HG03139 (cell line): Measurements from ENCODE around the gene PLEKHA6.
"Not testable (repeated sequence)": the region's sequence is repeated elsewhere in the genome, so short reads cannot be mapped to it uniquely, and the experiment has no call there.

ENCODE experiments used
- ATAC-seq: cut with Tn5 transposase; IDR thresholded peaks from one replicate; pipeline ENCODE4 v1.9.1; 2021; ENCODE audit not compliant: unreplicated experiment

PLEKHA6 gene

GRCh38 chr1:204317170-204317569, 42.6 kb downstream of the PLEKHA6 start:
- ATAC-seq, result no peak

- no peak for ATAC-seq
Measured at GRCh38 chr1:204316164-204316563, 43.6 kb downstream of the PLEKHA6 start.

- no peak for ATAC-seq
Measured at GRCh38 chr1:204314893-204315658, 44.7 kb downstream of the PLEKHA6 start.

GRCh38 chr1:204314171-204314892, 45.4 kb downstream of the PLEKHA6 start:
- ATAC-seq, result no peak

- no peak for ATAC-seq
Measured at GRCh38 chr1:204313675-204314074, 46.1 kb downstream of the PLEKHA6 start.

GRCh38 chr1:204310970-204311369, 48.8 kb downstream of the PLEKHA6 start:
- not testable (repeated sequence) for ATAC-seq

GRCh38 chr1:204308023-204308628, 51.6 kb downstream of the PLEKHA6 start:
- no peak for ATAC-seq

GRCh38 chr1:204307334-204307883, 52.3 kb downstream of the PLEKHA6 start:
- no peak for ATAC-seq

- ATAC-seq, result no peak
Measured at GRCh38 chr1:204306076-204306475, 53.7 kb downstream of the PLEKHA6 start.

- ATAC-seq, result no peak
Measured at GRCh38 chr1:204304067-204304466, 55.7 kb downstream of the PLEKHA6 start.

- no peak for ATAC-seq
Measured at GRCh38 chr1:204302769-204303168, 57.0 kb downstream of the PLEKHA6 start.

GRCh38 chr1:204301171-204301957, 58.4 kb downstream of the PLEKHA6 start:
- no peak for ATAC-seq

GRCh38 chr1:204299814-204300365, 59.8 kb downstream of the PLEKHA6 start:
- no peak for ATAC-seq

GRCh38 chr1:204296431-204296988, 63.2 kb downstream of the PLEKHA6 start:
- ATAC-seq, result no peak

- no peak for ATAC-seq
Measured at GRCh38 chr1:204295671-204296070, 64.1 kb downstream of the PLEKHA6 start.

- ATAC-seq, result no peak
Measured at GRCh38 chr1:204294357-204294756, 65.4 kb downstream of the PLEKHA6 start.

- no peak for ATAC-seq
Measured at GRCh38 chr1:204293605-204294337, 66.0 kb downstream of the PLEKHA6 start.

GRCh38 chr1:204292740-204293139, 67.0 kb downstream of the PLEKHA6 start:
- ATAC-seq, result no peak

GRCh38 chr1:204289280-204289679, 70.4 kb downstream of the PLEKHA6 start:
- no peak for ATAC-seq
